Measurements from ENCODE around the gene LHFPL6. TPM values are rescaled to one million over a fixed set of nuclear protein-coding genes. Genes with fewer than 3 reads are reported as not detected.

The LHFPL6 gene
- total and polyA plus RNA-seq, 2 experiments from 2014 or later, result 91.2 to 111 TPM

DNA sequence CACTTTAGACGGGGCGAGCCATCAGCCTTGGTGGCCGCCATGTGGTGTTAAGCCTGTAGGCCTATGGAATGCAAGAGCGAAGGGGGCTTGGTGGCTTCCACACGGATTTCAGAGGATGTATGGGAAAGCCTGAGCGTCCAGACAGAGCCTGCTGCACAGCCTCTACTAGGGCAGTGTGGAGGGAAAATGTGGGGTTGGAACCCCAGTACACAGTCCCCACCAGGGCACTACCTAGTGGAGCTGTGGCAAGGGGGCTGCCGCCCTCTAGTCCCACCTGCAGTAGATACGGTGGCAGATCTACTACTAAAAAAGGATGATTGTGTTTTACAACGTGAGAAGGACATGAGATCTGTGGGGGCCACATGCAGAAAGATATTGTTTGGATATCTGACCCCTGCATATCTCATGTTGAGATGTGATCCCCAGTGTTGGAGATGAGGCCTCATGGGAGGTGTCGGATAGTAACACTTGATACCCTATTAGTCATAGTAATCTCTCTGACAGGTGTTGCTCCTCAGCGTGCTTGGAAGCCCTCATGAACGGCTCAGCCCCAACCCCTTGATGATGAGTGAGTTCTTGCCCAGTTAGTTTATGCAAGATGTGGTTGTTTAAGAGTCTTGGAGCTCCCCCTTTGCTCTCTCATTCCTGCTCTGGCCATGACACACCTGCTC lies 45.6 kb downstream of the LHFPL6 start:
- Histone ChIP-seq H3K9me2 (ENCODE audit: insufficient read depth) (no peaks in the 10 kb centered on the region), H3F3A (ENCODE audit: insufficient read depth) (0 out of 2 replicates have a peak, but pooled peaks cover 11% of the 10 kb centered on the region), H3K4me3 (no peak overlapping the region), H3K4me1 (ENCODE audit: insufficient read depth) (peaks cover 18% of the 10 kb centered on the region), H3K27ac (no peak overlapping the region), H3K27me3 (replicated peaks; ENCODE audit: insufficient read depth) (no peaks in the 10 kb centered on the region), H3K36me3 (ENCODE audit: low read depth) (no peaks in the 10 kb centered on the region), H2AFZ (no peak overlapping the region), H3K9ac (no peak overlapping the region), H4K20me1 (ENCODE audit: insufficient read depth) (no peaks in the 10 kb centered on the region), H3K4me2 (ENCODE audit: unreplicated experiment) (no peak overlapping the region), H3K79me2 (ENCODE audit: insufficient read depth) (peaks cover 83% of the 10 kb centered on the region), H3K9me3 (ENCODE audit: low read depth) (no peaks in the 10 kb centered on the region)
- WGBS, 2 experiments (ENCODE audit: low coverage in 1 of 2, low lambda C conversion rate in 2 of 2, missing lambda C conversion rate in 2 of 2), result 95 to 96% methylated on average over 12 of the region's 12 CpGs
- in situ Hi-C loops (cut with MboI), result no loop called here
- TF ChIP-seq EZH2phosphoT487 (IDR thresholded peaks at IDR 0.05; ENCODE audit: insufficient read depth, low read depth), result no peak
- TF ChIP-seq EZH2 (IDR thresholded peaks at IDR 0.05; ENCODE audit: insufficient read depth, poor library complexity, severe bottlenecking), result no peak
- no peak for DNase-seq

DNA sequence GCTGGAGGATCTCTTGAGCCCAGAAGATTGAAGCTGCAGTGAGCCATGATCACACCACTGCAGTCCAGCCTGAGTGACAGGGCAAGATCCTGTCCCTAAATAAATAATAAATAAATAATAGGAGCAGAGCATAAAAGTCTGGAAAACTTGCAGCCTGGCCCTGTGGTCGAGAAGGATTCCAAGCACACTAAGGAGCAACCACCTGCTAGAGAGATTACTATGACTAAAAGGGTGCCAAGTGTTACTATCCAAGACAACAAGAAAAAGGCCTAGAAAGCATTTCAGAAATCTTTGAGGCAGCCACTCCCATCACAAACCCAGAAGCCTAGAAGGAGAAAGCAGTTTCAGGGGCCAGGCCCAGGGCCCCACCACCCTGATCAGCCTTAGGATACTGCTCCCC lies 46.1 kb downstream of the LHFPL6 start:
- Histone ChIP-seq H3K9me3 (ENCODE audit: low read depth) (no peaks in the 10 kb centered on the region), H3K9me2 (ENCODE audit: insufficient read depth) (no peaks in the 10 kb centered on the region), H2AFZ (no peak overlapping the region), H3K27me3 (replicated peaks; ENCODE audit: insufficient read depth) (no peaks in the 10 kb centered on the region), H3K79me2 (ENCODE audit: insufficient read depth) (peaks cover 86% of the 10 kb centered on the region), H3K4me2 (ENCODE audit: unreplicated experiment) (no peak overlapping the region), H3K27ac (no peak overlapping the region), H3K36me3 (ENCODE audit: low read depth) (no peaks in the 10 kb centered on the region), H3K4me3 (no peak overlapping the region), H3F3A (ENCODE audit: insufficient read depth) (0 out of 2 replicates have a peak, but pooled peaks cover 11% of the 10 kb centered on the region), H3K4me1 (ENCODE audit: insufficient read depth) (peaks cover 18% of the 10 kb centered on the region), H3K9ac (no peak overlapping the region), H4K20me1 (ENCODE audit: insufficient read depth) (no peaks in the 10 kb centered on the region)
- DNase-seq, result no peak
- TF ChIP-seq EZH2phosphoT487 (IDR thresholded peaks at IDR 0.05; ENCODE audit: insufficient read depth, low read depth) (no peak), EZH2 (IDR thresholded peaks at IDR 0.05; ENCODE audit: insufficient read depth, poor library complexity, severe bottlenecking) (no peak)
- in situ Hi-C loops (cut with MboI), result no loop called here
- 50 to 65% methylated on average over 1 of the region's 1 CpG for WGBS, 2 experiments (ENCODE audit: low coverage in 1 of 2, low lambda C conversion rate in 2 of 2, missing lambda C conversion rate in 2 of 2)

DNA sequence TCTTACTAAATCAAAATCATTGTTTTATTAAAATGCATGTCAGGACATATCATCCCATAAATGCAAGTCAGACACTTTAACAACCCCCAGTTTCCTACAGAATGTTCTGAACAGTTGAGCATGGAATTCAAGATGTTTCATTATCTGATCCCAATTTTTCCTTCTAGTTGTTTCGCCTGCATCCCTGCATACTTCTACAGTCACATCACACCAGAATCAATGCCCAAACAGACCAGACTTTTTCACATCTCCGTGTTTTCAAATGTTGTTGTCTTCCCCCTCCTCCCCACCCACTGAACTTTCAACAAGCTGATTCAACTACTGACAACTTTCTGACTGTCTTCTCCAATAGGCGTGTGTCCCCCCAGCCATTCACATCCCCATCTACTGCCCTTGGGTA lies 48.6 kb downstream of the LHFPL6 start:
- Histone ChIP-seq H3K27ac (peak overlapping the region; percentile 37), H2AFZ (peak overlapping the region; percentile 49), H3K4me1 (ENCODE audit: insufficient read depth) (peaks cover 18% of the 10 kb centered on the region), H3K4me3 (peak overlapping the region; percentile 28; the same call in 1 of the 2 replicates), H3K79me2 (ENCODE audit: insufficient read depth) (peaks cover 82% of the 10 kb centered on the region), H3K9me2 (ENCODE audit: insufficient read depth) (no peaks in the 10 kb centered on the region), H3K9ac (no peak overlapping the region), H3K27me3 (replicated peaks; ENCODE audit: insufficient read depth) (no peaks in the 10 kb centered on the region), H4K20me1 (ENCODE audit: insufficient read depth) (no peaks in the 10 kb centered on the region), H3K9me3 (ENCODE audit: low read depth) (no peaks in the 10 kb centered on the region), H3K36me3 (ENCODE audit: low read depth) (no peaks in the 10 kb centered on the region), H3F3A (ENCODE audit: insufficient read depth) (0 out of 2 replicates have a peak, but pooled peaks cover 11% of the 10 kb centered on the region), H3K4me2 (ENCODE audit: unreplicated experiment) (peak overlapping the region; percentile 47)
- 25 to 29% methylated on average over 3 of the region's 3 CpGs for WGBS, 2 experiments (ENCODE audit: low coverage in 1 of 2, low lambda C conversion rate in 2 of 2, missing lambda C conversion rate in 2 of 2)
- in situ Hi-C loops (cut with MboI), result no loop called here
- DNase-seq, result peak; percentile 46
- TF ChIP-seq EZH2phosphoT487 (IDR thresholded peaks at IDR 0.05; ENCODE audit: insufficient read depth, low read depth) (no peak), EZH2 (IDR thresholded peaks at IDR 0.05; ENCODE audit: insufficient read depth, poor library complexity, severe bottlenecking) (no peak)

DNA sequence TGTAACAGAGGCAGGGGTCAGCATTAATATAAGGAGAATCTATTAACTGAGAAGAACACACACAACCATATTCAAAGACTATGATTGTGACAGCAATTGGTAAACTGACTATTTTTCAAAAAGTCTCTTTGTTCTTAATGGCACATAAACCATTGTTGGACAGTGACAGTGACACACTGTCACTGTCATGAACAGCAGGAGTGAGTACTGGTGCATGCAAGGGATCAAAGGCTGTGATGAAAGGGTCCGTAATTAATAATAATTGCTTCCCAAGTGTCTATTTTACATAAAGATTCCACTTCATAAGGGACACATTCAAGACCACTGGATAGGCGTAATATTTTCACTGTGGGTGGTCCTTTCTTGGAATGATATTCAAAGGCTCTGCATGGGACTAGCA lies 50.7 kb downstream of the LHFPL6 start:
- Histone ChIP-seq H3K27me3 (replicated peaks; ENCODE audit: insufficient read depth) (no peaks in the 10 kb centered on the region), H3K4me3 (no peak overlapping the region), H3K9me3 (ENCODE audit: low read depth) (no peaks in the 10 kb centered on the region), H3K4me1 (ENCODE audit: insufficient read depth) (peaks cover 18% of the 10 kb centered on the region), H3K36me3 (ENCODE audit: low read depth) (no peaks in the 10 kb centered on the region), H3K9me2 (ENCODE audit: insufficient read depth) (no peaks in the 10 kb centered on the region), H3K4me2 (ENCODE audit: unreplicated experiment) (no peak overlapping the region), H4K20me1 (ENCODE audit: insufficient read depth) (no peaks in the 10 kb centered on the region), H3K9ac (no peak overlapping the region), H2AFZ (no peak overlapping the region), H3F3A (ENCODE audit: insufficient read depth) (0 out of 2 replicates have a peak, but pooled peaks cover 11% of the 10 kb centered on the region), H3K79me2 (ENCODE audit: insufficient read depth) (peaks cover 66% of the 10 kb centered on the region), H3K27ac (no peak overlapping the region)
- TF ChIP-seq EZH2 (IDR thresholded peaks at IDR 0.05; ENCODE audit: insufficient read depth, poor library complexity, severe bottlenecking) (no peak), EZH2phosphoT487 (IDR thresholded peaks at IDR 0.05; ENCODE audit: insufficient read depth, low read depth) (no peak)
- DNase-seq, result no peak
- in situ Hi-C loops (cut with MboI), result no loop called here
- WGBS, 2 experiments (ENCODE audit: low coverage in 1 of 2, low lambda C conversion rate in 2 of 2, missing lambda C conversion rate in 2 of 2), result 89 to 98% methylated on average over 2 of the region's 2 CpGs

Data from GM23248 (cell line).